PFSK-1 (cell line): ENCODE results near the gene GPX8.

ENCODE experiments used
- FOXP2 ChIP-seq: optimal IDR thresholded peaks from 2 replicates; pipeline ENCODE3; 2011; ENCODE audit warnings: borderline replicate concordance, control low read depth, inconsistent platforms; ENCODE audit not compliant: insufficient read depth; ENCODE audit errors: extremely low read length, extremely low read depth
- POLR2AphosphoS5 ChIP-seq: IDR thresholded peaks from 2 replicates; pipeline ENCODE4 v1.6.1; 2012; ENCODE audit warnings: low read depth, mild to moderate bottlenecking, control low read depth, low read length, moderate library complexity
- SIN3A ChIP-seq: IDR thresholded peaks from 2 replicates; pipeline ENCODE4 v1.6.1; 2012; ENCODE audit warnings: mild to moderate bottlenecking, low read length, moderate library complexity, borderline replicate concordance; ENCODE audit not compliant: insufficient read depth
- TAF1 ChIP-seq: IDR thresholded peaks from 2 replicates; pipeline ENCODE4 v1.6.1; 2012; ENCODE audit warnings: low read length, control low read depth, borderline replicate concordance; ENCODE audit not compliant: insufficient read depth
- TF ChIP-seq, protein P1 (sequence below), 2 experiments: IDR thresholded peaks; 2 replicates each; pipeline versions ENCODE4 v1.6.1 to v1.8.0; 2011 to 2012; ENCODE audit warnings: low read depth in 2 of 2, low read length in 2 of 2, control low read depth in 1 of 2, inconsistent platforms in 1 of 2, mild to moderate bottlenecking in 1 of 2, moderate library complexity in 1 of 2; ENCODE audit not compliant: insufficient read depth in 1 of 2

The GPX8 gene

GRCh38 chr5:55176176-55176818 is 16.3 kb downstream of the GPX8 start:
- TF ChIP-seq SIN3A (no peak), POLR2AphosphoS5 (no peak), TAF1 (no peak), FOXP2 (no peak)
- TF ChIP-seq, protein P1, sequence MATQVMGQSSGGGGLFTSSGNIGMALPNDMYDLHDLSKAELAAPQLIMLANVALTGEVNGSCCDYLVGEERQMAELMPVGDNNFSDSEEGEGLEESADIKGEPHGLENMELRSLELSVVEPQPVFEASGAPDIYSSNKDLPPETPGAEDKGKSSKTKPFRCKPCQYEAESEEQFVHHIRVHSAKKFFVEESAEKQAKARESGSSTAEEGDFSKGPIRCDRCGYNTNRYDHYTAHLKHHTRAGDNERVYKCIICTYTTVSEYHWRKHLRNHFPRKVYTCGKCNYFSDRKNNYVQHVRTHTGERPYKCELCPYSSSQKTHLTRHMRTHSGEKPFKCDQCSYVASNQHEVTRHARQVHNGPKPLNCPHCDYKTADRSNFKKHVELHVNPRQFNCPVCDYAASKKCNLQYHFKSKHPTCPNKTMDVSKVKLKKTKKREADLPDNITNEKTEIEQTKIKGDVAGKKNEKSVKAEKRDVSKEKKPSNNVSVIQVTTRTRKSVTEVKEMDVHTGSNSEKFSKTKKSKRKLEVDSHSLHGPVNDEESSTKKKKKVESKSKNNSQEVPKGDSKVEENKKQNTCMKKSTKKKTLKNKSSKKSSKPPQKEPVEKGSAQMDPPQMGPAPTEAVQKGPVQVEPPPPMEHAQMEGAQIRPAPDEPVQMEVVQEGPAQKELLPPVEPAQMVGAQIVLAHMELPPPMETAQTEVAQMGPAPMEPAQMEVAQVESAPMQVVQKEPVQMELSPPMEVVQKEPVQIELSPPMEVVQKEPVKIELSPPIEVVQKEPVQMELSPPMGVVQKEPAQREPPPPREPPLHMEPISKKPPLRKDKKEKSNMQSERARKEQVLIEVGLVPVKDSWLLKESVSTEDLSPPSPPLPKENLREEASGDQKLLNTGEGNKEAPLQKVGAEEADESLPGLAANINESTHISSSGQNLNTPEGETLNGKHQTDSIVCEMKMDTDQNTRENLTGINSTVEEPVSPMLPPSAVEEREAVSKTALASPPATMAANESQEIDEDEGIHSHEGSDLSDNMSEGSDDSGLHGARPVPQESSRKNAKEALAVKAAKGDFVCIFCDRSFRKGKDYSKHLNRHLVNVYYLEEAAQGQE (IDR thresholded peaks at IDR 0.05; ENCODE audit: insufficient read depth in 1 of 2, low read depth in 2 of 2, low read length in 2 of 2) = no peak

DNA sequence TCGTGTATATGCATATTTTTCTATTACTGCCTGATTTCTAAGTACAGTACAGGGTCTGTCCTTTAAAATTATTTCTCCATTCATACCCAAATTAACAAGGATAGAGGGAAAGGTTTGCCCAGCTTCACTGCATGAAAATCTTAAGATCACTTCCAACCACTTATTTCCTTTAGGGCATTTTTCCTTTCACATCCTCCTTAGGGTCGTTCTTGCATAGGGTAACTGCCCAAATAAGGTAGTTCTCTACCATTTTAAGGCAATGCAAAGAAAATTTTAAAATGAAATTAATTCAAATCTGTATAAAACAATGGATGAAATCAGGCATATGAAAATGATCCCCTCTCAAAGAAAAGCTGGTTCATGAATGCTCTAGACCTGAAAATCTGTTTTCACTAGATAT is 17.1 kb downstream of the GPX8 start:
- TF ChIP-seq, protein P1 (IDR thresholded peaks at IDR 0.05; ENCODE audit: insufficient read depth in 1 of 2, low read depth in 2 of 2, low read length in 2 of 2) = no peak
- no peak for TF ChIP-seq POLR2AphosphoS5
- TF ChIP-seq FOXP2 = no peak
- no peak for TF ChIP-seq SIN3A
- TF ChIP-seq TAF1 = no peak

- TF ChIP-seq POLR2AphosphoS5 (no peak), FOXP2 (no peak), TAF1 (no peak), SIN3A (no peak)
- TF ChIP-seq, protein P1 (IDR thresholded peaks at IDR 0.05; ENCODE audit: insufficient read depth in 1 of 2, low read depth in 2 of 2, low read length in 2 of 2) = no peak
Observed at GRCh38 chr5:55180016-55180415, 20.0 kb downstream of the GPX8 start.

DNA sequence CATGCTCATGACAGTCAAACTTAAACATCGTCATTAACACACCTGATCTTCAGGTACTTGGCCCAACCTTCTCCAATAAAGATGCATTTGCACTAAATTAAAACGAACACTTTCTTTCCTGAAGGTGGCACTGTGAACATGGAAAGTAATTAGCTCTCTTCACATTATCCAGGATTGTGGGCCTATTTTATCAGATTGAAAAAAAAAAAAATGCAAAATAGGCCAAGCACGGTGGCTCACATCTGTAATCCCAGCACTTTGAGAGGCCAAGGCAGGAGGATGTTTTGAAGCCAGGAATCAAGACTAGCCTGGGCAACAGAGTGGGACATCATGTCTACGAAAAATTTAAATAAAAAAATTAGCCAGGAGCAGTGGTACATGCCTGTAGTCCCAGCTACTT is 27.4 kb downstream of the GPX8 start:
- no peak for TF ChIP-seq POLR2AphosphoS5
- no peak for TF ChIP-seq SIN3A
- TF ChIP-seq TAF1 = no peak
- no peak for TF ChIP-seq FOXP2
- TF ChIP-seq, protein P1 (IDR thresholded peaks at IDR 0.05; ENCODE audit: insufficient read depth in 1 of 2, low read depth in 2 of 2, low read length in 2 of 2) = no peak
